Omental fat pad (tissue), 4 donors: ENCODE results near the gene GGN. TPM values are rescaled to one million over a fixed set of nuclear protein-coding genes. Genes with fewer than 3 reads are reported as not detected.

Experiments
- ATAC-seq: fragments of 150-250 bp; one replicate; pipeline ENCODE4 v1.9.1; 2016; ENCODE audit warnings: mild to moderate bottlenecking, moderate library complexity; ENCODE audit not compliant: low FRiP score
- DNase-seq: peaks from one replicate; pipeline ENCODE4 v3.0.0-alpha.2; 2019; ENCODE audit warnings: low spot score
- total RNA-seq, 4 donors: library from RNA; depleted of rRNA; stranded (reverse); fragments of >200 nt; gene quantifications; one replicate each; pipeline ENCODE4 v1.1.0, GENCODE V29; 2016
- TF ChIP-seq, protein P1 (sequence below), 3 donors: fragments of 450-650 bp; IDR thresholded peaks; one replicate each; pipeline ENCODE4 v1.5.1; 2016 to 2017; ENCODE audit warnings: antibody characterized with exemption in 3 of 3, mild to moderate bottlenecking in 3 of 3, moderate library complexity in 2 of 3

GGN gene, protein sequence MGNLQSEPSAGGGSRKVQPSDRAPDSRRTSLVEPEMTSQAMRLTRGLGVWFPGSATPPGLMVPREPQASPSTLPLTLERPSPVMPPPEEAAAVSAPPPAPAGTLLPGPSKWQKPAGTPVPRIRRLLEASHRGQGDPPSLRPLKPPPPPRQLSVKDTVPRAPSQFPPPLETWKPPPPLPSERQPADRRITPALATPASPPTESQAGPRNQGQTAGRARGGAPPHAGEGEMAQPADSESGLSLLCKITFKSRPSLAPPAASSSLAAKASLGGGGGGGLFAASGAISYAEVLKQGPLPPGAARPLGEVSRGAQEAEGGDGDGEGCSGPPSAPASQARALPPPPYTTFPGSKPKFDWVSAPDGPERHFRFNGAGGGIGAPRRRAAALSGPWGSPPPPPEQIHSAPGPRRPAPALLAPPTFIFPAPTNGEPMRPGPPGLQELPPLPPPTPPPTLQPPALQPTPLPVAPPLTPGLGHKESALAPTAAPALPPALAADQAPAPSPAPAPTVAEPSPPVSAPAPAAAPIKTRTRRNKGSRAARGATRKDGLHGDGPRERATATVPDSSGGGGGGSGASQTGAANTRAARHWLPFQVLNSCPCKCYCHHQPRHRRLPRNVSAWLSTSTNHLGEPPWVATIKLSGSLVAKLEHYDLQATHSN
- not detected for total RNA-seq

DNA sequence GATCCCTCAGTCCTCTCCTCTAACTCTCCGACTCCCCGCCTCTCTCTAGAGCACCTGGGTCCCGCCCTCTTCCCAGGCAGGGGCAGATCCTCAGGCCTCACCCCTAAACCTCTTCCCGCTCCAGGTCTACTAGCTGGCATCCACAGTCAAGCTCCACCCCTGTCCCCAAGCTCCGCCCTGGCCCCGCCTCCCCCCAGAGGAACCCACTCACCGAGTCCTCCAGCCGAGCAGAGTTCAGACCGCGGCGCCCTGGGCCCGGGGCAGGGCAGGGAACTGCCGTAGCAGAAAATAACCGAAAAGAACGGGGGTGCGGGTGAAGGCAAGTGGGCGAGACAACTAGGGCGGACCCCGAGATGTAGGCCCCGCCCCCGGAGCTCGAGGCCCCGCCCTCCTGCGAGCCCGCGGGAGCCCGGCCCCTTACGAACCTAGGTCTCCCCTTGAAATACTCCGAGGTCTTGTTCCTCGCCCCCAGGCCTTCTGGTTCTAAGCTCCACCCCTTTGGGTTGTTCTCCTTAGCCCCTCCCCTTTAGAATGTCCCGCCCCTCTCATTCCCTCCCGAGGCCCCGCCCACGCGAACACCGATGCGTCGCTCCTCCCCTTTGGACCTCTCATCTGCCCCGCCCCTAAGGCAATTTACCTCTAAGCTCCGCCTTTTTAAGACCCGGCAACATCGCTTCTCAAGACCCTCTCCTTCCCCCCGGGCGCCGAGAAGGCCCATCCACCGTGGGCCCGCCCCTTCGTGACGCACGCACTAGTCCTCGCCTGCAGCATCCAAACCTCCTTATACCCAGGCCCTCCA lies at the start of gene GGN:
Gene GGN, minus strand, starts transcription at position 485 of the 799 bp plus-strand sequence. CDS start 773 bp downstream, outside the sequence.
- TF ChIP-seq, protein P1, sequence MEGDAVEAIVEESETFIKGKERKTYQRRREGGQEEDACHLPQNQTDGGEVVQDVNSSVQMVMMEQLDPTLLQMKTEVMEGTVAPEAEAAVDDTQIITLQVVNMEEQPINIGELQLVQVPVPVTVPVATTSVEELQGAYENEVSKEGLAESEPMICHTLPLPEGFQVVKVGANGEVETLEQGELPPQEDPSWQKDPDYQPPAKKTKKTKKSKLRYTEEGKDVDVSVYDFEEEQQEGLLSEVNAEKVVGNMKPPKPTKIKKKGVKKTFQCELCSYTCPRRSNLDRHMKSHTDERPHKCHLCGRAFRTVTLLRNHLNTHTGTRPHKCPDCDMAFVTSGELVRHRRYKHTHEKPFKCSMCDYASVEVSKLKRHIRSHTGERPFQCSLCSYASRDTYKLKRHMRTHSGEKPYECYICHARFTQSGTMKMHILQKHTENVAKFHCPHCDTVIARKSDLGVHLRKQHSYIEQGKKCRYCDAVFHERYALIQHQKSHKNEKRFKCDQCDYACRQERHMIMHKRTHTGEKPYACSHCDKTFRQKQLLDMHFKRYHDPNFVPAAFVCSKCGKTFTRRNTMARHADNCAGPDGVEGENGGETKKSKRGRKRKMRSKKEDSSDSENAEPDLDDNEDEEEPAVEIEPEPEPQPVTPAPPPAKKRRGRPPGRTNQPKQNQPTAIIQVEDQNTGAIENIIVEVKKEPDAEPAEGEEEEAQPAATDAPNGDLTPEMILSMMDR (IDR thresholded peaks at IDR 0.05) = no peak
- peak; percentile 49 for ATAC-seq
- peak; percentile 53 for DNase-seq

DNA sequence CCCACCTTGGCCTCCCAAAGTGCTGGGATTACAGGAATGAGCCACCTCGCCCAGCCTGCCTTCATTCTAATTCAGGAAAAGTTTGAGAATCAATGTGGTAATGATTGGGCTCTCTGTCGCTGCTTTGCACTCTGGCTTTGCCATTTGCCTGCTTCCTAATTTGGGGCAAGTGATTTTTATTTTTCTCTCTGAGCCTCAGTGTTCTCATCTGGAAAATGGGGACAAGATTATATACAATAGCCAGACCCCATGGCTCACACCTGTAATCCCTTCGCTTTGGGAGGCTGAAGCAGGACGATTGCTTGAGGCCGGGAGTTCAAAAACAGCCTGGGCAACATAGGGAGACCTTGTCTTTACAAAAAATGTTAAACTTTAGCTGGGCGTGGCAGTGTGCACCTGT lies 49.5 kb upstream of the GGN start:
- TF ChIP-seq, protein P1 (IDR thresholded peaks at IDR 0.05) = no peak
- no peak for ATAC-seq
- DNase-seq = no peak

DNA sequence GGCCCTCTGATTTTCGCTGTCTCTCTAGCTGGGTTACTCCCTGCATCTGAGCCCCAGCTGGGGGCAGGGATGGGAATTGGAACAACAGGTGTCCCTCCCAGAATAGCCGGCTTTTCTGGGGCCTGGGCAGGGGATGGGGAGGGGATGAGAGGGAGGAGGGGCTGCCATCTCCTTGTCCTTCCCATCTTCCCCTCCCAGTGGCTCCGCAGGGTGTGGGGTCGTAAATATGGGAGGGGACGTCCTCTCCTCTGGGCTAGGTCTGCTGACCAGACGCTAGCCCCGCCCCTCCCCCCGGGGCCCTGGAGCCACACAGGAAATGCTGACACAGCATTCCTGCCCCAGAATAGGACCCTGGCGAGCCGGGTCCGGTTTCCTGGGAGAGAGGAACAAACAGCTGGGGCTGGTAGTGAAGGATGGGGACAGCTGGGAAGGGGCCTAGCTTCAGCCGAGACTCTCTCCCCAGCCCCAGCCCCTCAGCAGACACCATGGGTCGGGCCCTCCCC lies 46.8 kb upstream of the GGN start:
- ATAC-seq (no peak), DNase-seq (no peak)
- TF ChIP-seq, protein P1 (IDR thresholded peaks at IDR 0.05) = no peak

DNA sequence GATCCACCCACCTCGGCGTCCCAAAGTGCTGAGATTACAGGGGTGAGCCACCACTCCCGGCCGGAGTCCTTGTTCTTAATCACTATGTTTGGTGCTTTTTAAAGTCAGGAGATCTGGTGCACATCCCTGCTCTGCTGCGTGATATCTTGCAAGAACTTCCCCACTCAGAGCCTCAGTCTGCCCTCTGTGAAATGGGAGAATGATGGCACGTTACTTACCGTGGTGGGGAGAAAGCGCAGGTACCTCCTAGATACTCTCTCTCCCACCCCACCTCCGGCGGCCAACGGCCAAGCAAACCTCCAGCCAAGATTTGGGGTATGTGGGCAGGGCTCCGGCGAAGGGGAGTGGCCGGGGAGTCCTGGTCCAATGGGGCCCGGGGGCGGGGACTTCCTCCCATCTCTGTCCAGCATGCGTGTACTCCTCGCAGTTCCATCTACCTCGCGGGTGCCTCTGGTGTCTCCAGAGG lies 45.5 kb upstream of the GGN start, which contains the start of gene RYR1:
Gene RYR1, plus strand, starts transcription at position 424 of the 466 bp plus-strand sequence. CDS start 139 bp downstream, outside the sequence.
- ATAC-seq = peak; percentile 69
- DNase-seq = peak; percentile 36
- TF ChIP-seq, protein P1 (IDR thresholded peaks at IDR 0.05) = no peak

DNA sequence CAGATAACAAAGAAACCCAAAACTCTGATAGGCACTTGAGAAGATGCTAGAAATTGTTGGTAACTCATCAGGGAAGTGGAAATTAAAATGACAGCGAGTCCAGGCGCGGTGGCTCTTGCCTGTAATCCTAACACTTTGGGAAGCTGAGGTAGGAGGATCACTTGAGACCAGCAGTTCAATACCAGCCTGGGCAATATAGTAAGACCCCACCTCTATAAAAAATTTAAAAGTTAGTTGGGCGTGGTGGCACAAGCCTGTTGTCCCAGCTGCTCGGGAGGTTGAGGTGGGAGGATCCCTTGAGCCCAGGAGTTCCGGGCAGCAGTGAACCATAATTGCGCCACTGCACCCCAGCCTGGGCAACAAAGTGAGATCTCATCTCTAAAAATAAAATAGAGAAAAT lies 43.1 kb upstream of the GGN start:
- TF ChIP-seq, protein P1 (IDR thresholded peaks at IDR 0.05) = no peak
- DNase-seq = no peak
- ATAC-seq = no peak

DNA sequence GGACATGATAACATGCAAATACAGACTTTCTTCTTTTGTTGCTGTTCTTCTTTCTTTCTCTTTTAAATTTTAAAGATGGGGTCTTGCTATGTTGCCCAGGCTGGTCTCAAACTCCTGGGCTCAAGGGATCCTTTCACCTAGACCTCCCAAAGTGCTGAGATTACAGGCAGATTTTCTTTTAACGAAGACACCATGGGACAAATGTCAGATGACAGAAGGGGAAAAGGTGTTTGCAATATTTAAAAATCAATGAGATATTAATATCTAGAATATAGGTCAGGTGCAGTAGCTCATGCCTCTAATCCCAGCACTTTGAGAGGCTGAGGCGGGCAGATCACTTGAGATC lies 42.0 kb upstream of the GGN start:
- TF ChIP-seq, protein P1 (IDR thresholded peaks at IDR 0.05) = no peak
- DNase-seq = no peak
- ATAC-seq = no peak
